HG03103 (cell line): Measurements from ENCODE around the gene KCNH5.

Source experiments
- ATAC-seq: cut with Tn5 transposase; IDR thresholded peaks from one replicate; pipeline ENCODE4 v1.9.1; 2021; ENCODE audit warnings: low read depth; ENCODE audit not compliant: unreplicated experiment

Gene KCNH5, protein sequence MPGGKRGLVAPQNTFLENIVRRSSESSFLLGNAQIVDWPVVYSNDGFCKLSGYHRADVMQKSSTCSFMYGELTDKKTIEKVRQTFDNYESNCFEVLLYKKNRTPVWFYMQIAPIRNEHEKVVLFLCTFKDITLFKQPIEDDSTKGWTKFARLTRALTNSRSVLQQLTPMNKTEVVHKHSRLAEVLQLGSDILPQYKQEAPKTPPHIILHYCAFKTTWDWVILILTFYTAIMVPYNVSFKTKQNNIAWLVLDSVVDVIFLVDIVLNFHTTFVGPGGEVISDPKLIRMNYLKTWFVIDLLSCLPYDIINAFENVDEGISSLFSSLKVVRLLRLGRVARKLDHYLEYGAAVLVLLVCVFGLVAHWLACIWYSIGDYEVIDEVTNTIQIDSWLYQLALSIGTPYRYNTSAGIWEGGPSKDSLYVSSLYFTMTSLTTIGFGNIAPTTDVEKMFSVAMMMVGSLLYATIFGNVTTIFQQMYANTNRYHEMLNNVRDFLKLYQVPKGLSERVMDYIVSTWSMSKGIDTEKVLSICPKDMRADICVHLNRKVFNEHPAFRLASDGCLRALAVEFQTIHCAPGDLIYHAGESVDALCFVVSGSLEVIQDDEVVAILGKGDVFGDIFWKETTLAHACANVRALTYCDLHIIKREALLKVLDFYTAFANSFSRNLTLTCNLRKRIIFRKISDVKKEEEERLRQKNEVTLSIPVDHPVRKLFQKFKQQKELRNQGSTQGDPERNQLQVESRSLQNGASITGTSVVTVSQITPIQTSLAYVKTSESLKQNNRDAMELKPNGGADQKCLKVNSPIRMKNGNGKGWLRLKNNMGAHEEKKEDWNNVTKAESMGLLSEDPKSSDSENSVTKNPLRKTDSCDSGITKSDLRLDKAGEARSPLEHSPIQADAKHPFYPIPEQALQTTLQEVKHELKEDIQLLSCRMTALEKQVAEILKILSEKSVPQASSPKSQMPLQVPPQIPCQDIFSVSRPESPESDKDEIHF

DNA sequence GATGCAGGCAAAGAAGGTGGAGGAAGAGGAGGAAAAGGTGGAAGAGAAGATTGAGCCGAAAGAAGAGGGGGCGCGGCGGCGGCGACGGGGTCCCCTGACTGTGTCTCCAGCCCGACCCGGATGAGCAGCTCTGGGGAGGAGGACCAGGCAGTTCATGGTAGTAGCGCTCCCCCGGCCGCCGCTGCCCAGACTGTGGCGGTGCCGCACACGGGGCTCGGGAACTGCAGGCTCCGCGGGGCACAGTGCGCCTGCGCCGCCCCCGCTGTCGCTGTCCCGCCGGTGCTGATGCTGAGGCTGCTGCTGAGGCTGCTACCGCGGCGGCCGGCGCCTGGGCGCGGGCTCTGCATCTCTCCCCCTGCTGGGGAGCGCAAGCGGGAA is at the start of gene KCNH5:
TSS of gene KCNH5 (minus strand) at position 225 of the 378 bp plus-strand sequence. CDS start 272 bp downstream, outside the sequence.
- ATAC-seq = no peak

DNA sequence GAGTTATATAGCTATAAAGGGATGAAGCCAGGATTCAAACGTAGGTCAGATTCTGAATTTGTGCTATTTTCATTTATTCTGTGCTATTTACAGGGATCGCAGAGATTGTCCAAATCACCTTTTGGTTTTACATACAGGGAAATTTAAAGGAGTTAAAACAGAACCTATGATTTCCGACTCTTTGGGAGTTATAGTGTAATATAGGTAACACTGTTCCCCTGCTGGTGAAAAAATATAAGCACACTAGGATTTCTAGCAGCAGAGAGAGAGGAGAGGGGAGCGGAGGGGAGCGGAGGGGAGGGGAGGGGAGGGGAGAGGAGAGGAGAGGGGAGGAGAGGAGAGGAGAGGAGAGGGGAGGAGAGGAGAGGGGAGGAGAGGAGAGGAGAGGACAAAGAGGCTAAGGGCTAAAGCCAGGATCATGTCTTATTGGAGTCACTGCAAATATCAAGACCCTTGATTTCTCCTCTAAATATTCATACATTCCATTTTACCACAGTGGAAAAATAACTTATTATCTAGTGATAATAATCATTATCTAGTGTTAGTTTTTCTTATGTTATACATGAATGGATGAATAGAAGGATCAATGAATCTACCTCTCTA is 46.2 kb upstream of the KCNH5 start:
- ATAC-seq = no peak

DNA sequence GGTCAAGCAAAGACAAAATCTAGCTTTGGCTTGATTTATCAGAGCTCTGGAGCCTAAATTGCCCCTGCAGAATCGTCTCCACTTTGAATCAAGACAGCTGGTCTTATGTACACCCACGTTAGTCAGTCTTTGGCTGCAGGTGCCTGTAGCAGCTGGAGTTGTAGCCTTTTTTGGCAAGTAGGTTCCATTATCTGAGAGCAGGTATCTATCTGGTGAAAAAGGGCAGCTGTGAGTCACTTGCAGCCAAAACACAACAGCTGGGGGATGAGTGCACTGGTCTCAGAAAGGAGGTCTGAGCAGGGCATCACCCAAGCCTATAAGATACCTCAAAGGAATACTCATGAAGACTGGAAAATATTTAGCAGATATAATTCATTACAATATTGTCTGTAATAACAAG is 43.6 kb upstream of the KCNH5 start:
- ATAC-seq = no peak

DNA sequence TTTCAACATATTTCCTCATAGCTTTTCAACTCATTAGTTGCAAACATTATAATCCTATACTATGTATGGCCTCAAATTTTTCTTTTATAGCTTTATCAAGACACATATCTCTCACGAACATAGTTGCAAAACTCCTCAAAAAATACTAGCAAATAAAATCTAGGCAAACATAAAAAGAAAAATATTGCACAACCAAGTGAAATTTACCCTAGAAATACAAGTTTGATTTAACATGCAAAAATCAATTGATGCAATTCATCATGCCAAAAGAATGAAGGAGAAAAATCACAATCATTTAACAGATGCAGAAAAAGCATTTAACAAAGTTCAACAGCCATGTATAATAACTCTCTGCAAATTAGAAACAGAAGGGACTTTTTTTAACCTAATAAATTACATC is 33.3 kb upstream of the KCNH5 start:
- ATAC-seq = no peak

DNA sequence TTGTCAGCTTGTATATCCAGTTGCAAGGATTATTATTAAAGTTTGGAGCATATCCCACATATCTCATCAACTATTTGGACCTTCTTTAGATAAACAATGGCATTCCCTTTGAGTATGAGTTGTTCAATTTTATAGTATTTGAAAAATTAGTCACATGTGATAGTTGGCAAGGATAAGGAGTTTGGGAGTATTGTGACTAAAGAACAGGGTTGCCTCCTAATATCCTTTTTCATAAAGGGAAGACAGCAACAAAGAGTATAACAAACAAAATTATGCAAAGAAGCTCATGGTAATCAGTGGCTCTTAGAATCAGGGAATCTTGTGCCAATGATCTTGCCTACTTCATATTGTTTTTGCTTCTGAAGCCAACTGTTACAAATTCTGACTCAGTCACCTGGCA is 31.2 kb upstream of the KCNH5 start:
- no peak for ATAC-seq

DNA sequence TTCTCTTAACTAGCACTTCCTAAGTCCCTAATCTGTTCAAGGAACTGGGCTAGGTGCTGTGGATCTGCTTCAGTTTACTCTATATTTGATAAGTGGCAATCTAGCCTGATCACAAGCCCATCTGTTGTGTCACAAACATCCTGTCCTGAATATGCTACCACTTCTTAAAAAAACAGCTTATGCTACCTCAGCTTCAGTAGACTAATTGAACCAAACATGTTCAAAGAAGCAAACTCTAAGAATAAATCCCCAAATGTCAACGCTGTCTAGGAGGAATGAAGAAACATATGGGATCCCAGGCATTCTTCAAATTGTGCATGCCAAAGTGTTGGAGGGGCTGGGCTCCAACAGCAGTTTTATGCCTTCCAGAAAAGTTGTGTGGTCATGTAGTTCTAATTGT is 10.4 kb upstream of the KCNH5 start:
- ATAC-seq = no peak

DNA sequence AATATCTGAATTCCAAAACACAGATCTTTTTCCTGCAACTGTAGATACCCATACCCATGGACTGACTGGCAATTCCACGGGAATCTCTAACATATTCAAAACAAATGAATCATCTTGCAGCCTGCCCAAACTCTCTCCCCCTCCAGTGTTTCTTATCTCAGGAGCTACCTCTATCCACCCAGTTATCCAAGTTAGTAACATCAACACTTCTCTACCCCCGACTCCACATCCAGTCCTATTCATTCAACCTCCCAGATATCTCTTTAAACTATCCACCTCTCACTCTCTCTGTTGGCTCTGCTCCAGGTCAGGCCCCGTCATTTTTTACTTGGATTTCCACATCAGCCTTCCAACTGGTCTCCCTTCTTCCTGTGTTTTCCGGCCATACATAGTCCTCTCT is 6.7 kb upstream of the KCNH5 start:
- no peak for ATAC-seq

DNA sequence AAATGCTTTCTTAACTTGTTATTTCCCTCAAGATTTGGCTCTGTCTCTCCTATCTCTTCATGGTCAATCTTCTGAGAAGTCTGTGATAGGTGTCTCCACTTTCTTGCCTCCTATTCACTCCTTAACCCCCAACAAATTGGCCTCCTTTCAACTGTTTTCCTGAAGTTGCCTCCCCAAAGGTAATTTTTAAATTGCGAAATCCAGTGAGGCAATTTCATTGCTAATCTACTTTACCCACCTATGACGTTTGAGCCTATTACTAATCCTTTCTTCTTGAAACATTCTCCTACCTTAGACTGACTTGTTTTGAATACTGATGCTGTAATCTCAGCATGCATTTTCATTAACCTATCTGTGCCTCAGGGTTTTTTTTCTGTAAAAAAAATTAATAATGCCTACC is 6.0 kb upstream of the KCNH5 start:
- ATAC-seq = no peak

DNA sequence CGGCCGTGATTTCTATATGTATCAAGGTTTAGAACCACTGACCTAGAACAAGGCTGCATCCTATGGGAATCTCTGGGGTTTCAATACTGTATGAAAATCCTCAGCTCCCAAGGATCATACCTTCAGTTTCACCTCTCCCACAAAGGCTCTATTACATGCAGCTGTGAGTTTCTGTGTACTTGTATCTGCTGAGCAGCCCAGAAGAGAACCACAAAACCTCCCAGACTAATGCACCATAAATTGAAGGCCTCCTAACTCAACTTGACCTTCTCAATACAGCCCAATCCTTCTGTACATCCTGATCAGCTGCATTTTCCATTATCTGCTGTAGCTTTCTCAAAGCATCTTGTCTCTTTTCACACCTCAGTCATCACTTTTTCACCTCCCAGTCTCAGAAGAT is 5.4 kb upstream of the KCNH5 start:
- ATAC-seq = no peak

DNA sequence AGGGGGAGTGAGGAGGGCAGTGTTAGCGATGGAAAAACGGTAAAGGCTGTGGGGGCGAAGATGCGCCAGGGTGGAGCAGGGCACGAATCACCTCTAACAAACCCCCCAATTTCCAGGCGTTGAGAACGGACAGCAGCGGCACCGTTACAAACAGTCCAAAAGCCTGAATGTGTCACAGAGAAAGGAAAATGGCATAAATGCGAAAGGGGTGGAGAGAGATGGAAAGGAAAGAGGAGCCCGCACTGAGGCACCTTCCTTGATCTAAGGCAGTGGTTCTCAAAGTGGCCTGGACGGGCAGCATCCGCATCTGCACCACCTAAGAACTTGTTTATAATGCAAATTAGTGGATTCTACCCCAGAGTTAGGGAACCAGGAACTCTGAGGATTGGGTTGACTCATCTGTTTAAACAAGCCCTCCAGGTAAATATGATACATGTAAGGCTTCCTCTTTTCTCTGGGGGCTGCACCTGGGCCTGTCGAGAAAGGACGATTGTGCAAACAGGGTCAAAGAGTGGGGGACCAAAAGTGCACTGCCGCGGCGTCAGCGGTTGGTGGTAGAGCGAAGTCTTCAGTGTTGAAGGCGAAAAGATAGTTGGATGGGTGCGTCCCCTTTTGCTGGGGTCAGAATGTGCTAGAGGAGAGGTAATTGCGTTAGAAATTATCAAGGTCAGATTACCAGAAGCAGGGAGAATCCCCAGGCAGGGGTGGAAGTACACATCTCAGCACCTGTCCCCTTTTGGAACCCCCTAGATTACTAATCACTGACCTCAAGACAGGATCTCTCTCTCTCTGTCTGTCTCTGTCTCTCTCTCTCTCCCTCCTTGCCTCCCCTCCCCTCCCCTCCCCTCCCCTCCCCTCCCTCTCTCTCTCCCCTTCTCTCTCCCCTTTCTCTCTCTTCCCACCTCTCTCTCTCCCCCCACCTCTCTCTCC is 1.3 kb upstream of the KCNH5 start:
- ATAC-seq = no peak

DNA sequence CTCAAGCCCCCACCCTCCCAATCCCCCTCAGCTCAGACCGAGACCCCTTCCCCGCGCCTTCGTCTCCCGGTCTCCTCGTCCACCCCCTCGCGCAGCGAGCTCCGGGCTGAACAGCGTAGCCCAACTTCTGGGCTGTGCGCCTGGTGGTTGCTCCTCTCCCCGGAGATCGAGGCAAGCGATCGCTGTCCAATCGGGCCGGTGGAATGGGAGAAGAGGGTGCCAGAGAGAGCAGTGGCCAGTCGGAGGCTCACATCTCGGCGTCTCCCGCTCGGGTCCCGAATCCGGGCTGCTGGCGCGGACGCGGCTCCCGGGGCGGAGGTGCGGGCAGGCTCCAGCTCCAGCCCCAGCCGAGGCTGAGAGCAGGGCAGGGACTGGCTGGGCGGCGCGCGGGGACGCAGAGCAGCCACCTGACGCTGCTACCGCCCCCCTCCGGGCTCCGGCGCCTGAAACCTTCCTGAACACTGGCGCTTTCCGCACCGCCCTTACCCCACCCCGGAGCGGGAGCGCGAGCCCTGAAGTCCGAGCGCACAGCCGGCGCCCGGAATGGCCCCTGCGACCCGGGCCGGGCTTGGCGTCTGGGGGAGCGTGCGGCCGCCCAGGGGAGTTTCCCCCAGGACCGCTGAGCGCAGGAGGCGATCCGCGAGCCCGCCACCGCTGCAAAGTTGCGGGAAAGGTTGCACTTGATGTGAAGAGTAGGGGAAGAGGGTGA is 508 bp upstream of the KCNH5 start:
- no peak for ATAC-seq

DNA sequence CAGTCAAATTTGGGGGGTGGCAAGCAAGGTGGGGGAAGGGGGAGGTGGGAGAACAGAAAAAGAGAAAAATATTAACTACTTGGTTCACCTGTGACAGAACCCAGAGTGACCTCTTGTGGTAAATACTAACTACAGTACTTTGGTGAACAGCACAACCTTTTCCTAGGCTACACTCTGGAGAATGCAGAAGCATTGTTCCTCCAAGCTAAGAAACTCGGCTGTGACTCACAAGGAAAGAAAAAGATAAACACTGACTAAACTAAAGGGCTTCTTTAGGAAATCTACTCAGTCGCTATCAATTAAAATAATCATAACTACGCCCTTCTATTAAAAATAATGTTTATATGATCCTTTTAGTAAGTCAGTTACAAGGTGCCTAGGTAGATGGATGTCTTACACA is 5.4 kb downstream of the KCNH5 start:
- no peak for ATAC-seq

DNA sequence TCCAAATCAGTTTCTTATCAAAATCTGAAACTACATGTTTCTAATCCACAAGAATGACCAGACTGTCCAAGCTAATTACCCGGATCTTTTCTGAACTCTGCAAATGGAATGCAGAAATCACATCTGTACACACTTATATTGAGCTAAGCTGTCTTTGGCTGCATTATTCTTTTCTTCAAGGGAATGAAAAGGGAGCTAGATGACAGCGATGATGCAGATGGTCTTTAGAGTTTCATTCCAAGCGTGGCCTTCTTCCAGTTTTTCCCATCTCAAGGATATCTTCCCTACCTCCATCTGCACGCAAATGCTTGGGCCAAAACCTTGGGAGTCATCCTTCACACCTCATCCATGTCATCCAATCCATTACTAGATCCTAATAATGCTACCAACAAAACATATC is 12.6 kb downstream of the KCNH5 start:
- ATAC-seq = no peak

DNA sequence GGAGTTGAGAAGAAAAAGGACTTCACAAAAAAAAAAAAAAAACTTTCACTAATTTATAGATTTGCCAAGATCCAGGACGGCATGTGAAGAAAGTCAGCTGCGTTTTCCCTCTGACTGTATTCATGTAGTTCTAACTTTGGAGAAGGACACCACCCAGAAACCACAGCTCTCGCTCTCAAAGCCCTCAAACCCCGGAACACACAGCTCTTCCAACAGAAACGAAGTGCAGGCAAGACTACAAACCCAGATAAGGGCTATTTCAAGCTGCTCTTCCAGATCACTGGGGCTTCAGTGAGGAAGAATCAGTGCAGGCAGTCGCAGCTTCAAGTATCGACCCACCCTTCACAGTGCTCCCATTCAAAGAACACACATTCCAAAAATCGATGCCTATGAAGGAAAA is 13.2 kb downstream of the KCNH5 start:
- ATAC-seq = no peak

DNA sequence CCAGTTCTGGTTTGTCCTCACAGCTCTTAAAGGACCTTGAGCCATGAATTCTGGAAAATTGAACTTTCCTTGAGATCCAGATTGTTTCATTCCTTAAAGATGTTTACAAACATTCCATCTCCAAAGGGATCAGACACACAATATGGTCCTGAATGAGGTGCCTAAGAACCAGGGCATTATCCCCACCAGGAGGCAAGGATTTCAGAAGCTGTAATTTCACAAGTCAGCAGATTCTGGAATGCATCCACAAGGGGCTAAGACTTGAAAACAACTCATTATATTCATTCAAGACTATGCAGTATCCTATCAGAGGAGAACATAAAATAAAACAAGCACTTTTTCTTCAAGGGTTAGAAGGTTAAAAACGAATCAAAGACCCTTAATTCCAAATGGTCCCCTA is 15.1 kb downstream of the KCNH5 start:
- no peak for ATAC-seq

DNA sequence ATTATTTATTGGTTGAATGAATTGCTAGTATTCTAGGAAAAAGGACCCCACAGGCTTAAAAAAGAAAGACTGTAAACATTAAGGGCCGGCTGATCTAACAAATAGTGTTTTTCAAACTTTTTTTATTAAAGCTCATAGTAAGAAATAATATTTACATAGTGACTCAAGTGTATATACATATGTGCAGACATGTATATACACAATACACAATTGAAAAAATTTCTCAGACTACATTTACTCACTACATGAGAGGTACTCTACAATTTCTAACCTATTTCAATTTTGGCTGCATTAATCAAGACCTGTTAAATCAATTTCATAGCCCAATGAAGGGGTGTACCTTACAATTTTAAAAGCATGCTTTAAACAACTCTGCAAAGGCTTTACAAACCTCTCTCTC is 17.5 kb downstream of the KCNH5 start:
- no peak for ATAC-seq

DNA sequence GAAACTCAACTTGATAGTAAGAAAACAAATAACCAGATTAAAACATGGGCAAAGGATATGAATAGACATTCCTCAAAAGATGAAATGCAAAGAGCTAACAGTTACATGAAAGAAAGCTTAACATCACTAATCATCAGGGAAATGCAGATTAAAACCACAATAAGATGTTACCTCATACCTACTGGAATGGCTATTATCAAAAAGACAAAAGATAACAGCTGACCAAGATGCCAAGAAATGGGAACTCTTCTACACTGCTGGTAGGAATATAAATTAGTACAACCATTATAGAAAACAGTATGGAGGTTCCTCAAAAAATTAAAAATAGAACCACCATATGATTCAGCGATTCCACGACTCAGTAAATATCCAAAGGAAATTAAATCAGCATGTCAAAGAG is 18.8 kb downstream of the KCNH5 start:
- no peak for ATAC-seq

DNA sequence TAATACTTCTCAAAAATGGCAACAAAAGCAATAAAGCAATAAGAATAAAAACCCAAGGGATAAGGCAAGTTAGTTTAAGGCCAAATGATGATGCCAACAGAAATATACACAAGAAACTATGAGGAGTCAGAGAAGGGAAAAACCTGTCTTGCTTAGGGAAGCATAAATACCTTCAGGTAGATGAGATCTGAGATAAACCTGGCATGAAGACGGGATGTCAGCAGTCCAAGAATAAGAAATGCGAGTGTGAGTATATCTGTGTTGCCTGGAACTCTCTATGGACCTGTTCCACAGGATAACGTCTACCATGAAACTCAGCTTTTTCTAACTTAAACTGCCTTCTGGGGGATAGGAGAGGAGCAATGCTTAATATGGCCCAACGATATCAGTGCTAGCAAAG is 30.6 kb downstream of the KCNH5 start:
- ATAC-seq = no peak

DNA sequence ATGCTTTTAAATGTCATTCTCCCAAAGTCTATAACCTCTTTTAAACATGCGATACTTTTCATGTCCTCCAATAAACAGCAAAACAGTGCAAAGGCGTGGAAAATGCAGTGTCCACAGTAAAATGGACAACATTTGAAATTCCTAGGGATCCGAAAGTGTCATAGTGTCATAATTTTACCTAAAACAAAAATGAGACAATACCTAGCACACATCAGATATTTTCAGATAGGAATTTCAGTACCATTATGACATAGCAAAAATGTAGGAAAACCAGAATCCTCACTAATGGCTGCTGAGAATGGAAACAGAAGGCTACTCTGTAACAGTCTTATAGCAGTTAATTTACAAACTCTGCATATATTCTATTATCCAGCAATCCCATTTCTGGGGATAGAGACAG is 33.1 kb downstream of the KCNH5 start:
- no peak for ATAC-seq

DNA sequence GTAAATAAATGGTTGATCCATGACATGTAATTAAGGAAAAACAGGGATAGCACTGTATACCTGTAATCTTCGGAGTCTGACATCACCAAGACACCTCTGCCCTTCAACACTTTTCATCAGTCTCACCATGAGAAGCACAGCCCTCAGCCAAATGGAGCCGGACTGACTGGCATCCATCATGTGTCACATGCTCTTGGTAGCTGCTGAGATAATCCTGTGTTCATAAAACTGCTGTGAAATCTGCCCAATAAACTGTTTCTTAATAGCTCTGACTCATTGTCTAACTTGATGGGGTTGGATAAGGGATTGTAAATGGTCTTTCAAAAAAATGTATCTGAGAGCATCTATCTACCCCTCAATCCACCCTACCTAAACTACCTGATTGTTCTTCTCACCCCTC is 33.6 kb downstream of the KCNH5 start:
- ATAC-seq = no peak
